HEK293 (cell line): ENCODE measurements around the gene CHD1L.

Experiments
- CTCF ChIP-seq: fragments of 450-650 bp; formaldehyde crosslinking; IDR thresholded peaks from 2 replicates; pipeline ENCODE4 v1.5.1; 2016; ENCODE audit warnings: missing biosample characterization, missing genetic modification characterization
- FEZF1 ChIP-seq: fragments of 450-650 bp; formaldehyde crosslinking; IDR thresholded peaks from 2 replicates; pipeline ENCODE4 v1.5.1; 2016; ENCODE audit warnings: missing biosample characterization, missing genetic modification characterization
- REST ChIP-seq: fragments of 450-650 bp; formaldehyde crosslinking; IDR thresholded peaks from 2 replicates; pipeline ENCODE4 v1.5.1; 2016; ENCODE audit warnings: missing biosample characterization, missing genetic modification characterization
- YY1 ChIP-seq: fragments of 450-650 bp; formaldehyde crosslinking; IDR thresholded peaks from 2 replicates; pipeline ENCODE4 v1.5.1; 2018; ENCODE audit warnings: missing biosample characterization, missing genetic modification characterization
- YY2 ChIP-seq: fragments of 450-650 bp; formaldehyde crosslinking; IDR thresholded peaks from 2 replicates; pipeline ENCODE4 v1.5.1; 2016; ENCODE audit warnings: missing biosample characterization, missing genetic modification characterization
- ZBTB11 ChIP-seq: fragments of 450-650 bp; formaldehyde crosslinking; conservative IDR thresholded peaks from 2 replicates; pipeline ENCODE4 v1.5.1; 2016; ENCODE audit warnings: low read depth, missing biosample characterization, missing genetic modification characterization
- ZNF488 ChIP-seq: fragments of 450-650 bp; formaldehyde crosslinking; IDR thresholded peaks from 2 replicates; pipeline ENCODE4 v1.5.1; 2016; ENCODE audit warnings: missing biosample characterization, missing genetic modification characterization

GRCh38 chr1:147213271-147213670 lies 29.2 kb upstream of the CHD1L start:
- TF ChIP-seq ZBTB11 (tag by site-specific recombination) (no peak), CTCF (no peak), FEZF1 (no peak), ZNF488 (tag by site-specific recombination) (no peak), YY2 (tag by site-specific recombination) (no peak), REST (no peak), YY1 (tag by site-specific recombination) (no peak)
